ENCODE data around the gene GKN2. TPM values are rescaled to one million over a fixed set of nuclear protein-coding genes. Genes with fewer than 3 reads are reported as not detected.

Gene GKN2
- total and polyA plus RNA-seq, 9 of the 15 experiments (the other 6 are each of a cell fraction or from before 2014, with no cell fraction given) = not detected

DNA sequence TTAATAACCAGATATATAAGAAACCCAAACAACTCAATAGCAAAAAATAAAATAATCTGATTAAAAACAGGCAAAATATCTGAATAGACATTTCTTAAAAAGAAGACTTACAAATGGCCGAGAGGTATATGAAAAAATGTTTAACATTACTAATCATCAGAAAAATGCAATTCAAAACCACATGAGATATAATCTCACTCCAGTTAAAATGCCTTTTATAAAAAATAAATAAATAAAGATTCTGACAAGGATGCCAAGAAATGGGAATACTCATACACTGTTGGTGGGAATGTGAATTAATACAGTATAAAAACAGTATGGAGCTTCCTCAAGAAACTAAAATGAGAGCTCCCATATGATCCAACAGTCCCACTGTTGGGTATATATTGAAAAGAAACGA, 47.6 kb downstream of the GKN2 start:
- no peaks in the 10 kb centered on the region for H4K20me1 ChIP-seq (replicated peaks; ENCODE audit: control insufficient read depth, insufficient read depth, low read length)
- ATAC-seq = no peak
- WGBS (ENCODE audit: insufficient coverage, low coverage, missing lambda C conversion rate) = 32% methylated on average over 2 of the region's 2 CpGs
- intact Hi-C loops (cut with micrococcal nuclease) = no loop called here
- H3K4me2 ChIP-seq (ENCODE audit: insufficient read depth, low read length) = no peak overlapping the region
- H3K27me3 ChIP-seq (ENCODE audit: control insufficient read depth in 2 of 2, insufficient read depth in 2 of 2, low read length in 2 of 2) = no peaks in the 10 kb centered on the region
- no peak for FAIRE-seq
- H3K27ac ChIP-seq (ENCODE audit: extremely low read depth, low read depth, low read length) = no peak overlapping the region
- ChIA-PET POLR2A (no interaction called here), CTCF (ENCODE audit: low intra/inter-chr PET ratio) (no interaction called here)
- H3K4me3 ChIP-seq = no peak overlapping the region
- no peaks in the 10 kb centered on the region for H3K36me3 ChIP-seq (ENCODE audit: control insufficient read depth, insufficient read depth, low read length)
- H3K79me2 ChIP-seq (ENCODE audit: control insufficient read depth, insufficient read depth, low read length) = no peaks in the 10 kb centered on the region
- no peak for DNase-seq (ENCODE audit: extremely low read depth in 1 of 4, low spot score in 3 of 4)
- in situ Hi-C loops (cut with MboI) = no loop called here
- BruUV-seq (replicated peaks) = no TSS peak
- no peak for TF ChIP-seq PHF20 (IDR thresholded peaks at IDR 0.05; ENCODE audit: partially characterized antibody)
- no peak for TF ChIP-seq FOXA1 (IDR thresholded peaks at IDR 0.05; ENCODE audit: borderline replicate concordance)
- TF ChIP-seq ZNF316 (IDR thresholded peaks at IDR 0.05) = peak; percentile 23
- TF ChIP-seq, protein P1, sequence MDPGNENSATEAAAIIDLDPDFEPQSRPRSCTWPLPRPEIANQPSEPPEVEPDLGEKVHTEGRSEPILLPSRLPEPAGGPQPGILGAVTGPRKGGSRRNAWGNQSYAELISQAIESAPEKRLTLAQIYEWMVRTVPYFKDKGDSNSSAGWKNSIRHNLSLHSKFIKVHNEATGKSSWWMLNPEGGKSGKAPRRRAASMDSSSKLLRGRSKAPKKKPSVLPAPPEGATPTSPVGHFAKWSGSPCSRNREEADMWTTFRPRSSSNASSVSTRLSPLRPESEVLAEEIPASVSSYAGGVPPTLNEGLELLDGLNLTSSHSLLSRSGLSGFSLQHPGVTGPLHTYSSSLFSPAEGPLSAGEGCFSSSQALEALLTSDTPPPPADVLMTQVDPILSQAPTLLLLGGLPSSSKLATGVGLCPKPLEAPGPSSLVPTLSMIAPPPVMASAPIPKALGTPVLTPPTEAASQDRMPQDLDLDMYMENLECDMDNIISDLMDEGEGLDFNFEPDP (CRISPR knock-in tag; IDR thresholded peaks at IDR 0.05) = no peak
- H3K9me1 ChIP-seq (ENCODE audit: control insufficient read depth, insufficient read depth, low read length) = no peaks in the 10 kb centered on the region
- peaks cover 9 to 22% of the 10 kb centered on the region in 2 experiments for H3K4me1 ChIP-seq (replicated peaks in 1 of 2; ENCODE audit: control insufficient read depth in 2 of 2, insufficient read depth in 2 of 2, low read length in 2 of 2)
- no peak overlapping the region for H2AFZ ChIP-seq (ENCODE audit: low read depth, low read length)
- H3K9ac ChIP-seq (ENCODE audit: insufficient read depth in 1 of 2, low read depth in 2 of 2, low read length in 2 of 2) = no peak overlapping the region
- peaks cover 6% of the 10 kb centered on the region for H3K9me3 ChIP-seq (replicated peaks; ENCODE audit: control insufficient read depth, insufficient read depth, low read depth, low read length)

GRCh38 chr2:68901561-68901960, 51.1 kb downstream of the GKN2 start:
- H4K20me1 ChIP-seq (replicated peaks; ENCODE audit: control insufficient read depth, insufficient read depth, low read length) = no peaks in the 10 kb centered on the region
- DNase-seq (ENCODE audit: extremely low read depth in 1 of 4, low spot score in 3 of 4) = no peak
- H3K4me1 ChIP-seq (replicated peaks in 1 of 2; ENCODE audit: control insufficient read depth in 2 of 2, insufficient read depth in 2 of 2, low read length in 2 of 2) = no peaks in the 10 kb centered on the region; a peak in 1 of 5 replicates
- in situ Hi-C loops (cut with MboI) = loop anchor here (5.0 kb wide), 1 partner anchor 54 kb away; no protein-coding TSS in a partner anchor
- no peaks in the 10 kb centered on the region for H3K36me3 ChIP-seq (ENCODE audit: control insufficient read depth, insufficient read depth, low read length)
- no TSS peak for BruUV-seq (replicated peaks)
- H3K27ac ChIP-seq (ENCODE audit: extremely low read depth, low read depth, low read length) = no peak overlapping the region
- intact Hi-C loops (cut with micrococcal nuclease) = no loop called here
- 0 out of 5 replicates have a peak, but pooled peaks cover 0 to under 1% of the 10 kb centered on the region in 2 experiments for H3K27me3 ChIP-seq (ENCODE audit: control insufficient read depth in 2 of 2, insufficient read depth in 2 of 2, low read length in 2 of 2)
- WGBS (ENCODE audit: insufficient coverage, low coverage, missing lambda C conversion rate) = 50% methylated on average over 1 of the region's 1 CpG
- no peaks in the 10 kb centered on the region for H3K9me1 ChIP-seq (ENCODE audit: control insufficient read depth, insufficient read depth, low read length)
- H2AFZ ChIP-seq (ENCODE audit: low read depth, low read length) = no peak overlapping the region
- H3K4me2 ChIP-seq (ENCODE audit: insufficient read depth, low read length) = no peak overlapping the region
- no peak overlapping the region for H3K4me3 ChIP-seq
- no peak for ATAC-seq
- CTCF ChIA-PET (ENCODE audit: low intra/inter-chr PET ratio) = interaction anchor here (0.8 kb wide), 1 partner anchor 148 kb away, joined by 3 read pairs; no protein-coding TSS in a partner anchor
- no peaks in the 10 kb centered on the region for H3K79me2 ChIP-seq (ENCODE audit: control insufficient read depth, insufficient read depth, low read length)
- H3K9ac ChIP-seq (ENCODE audit: insufficient read depth in 1 of 2, low read depth in 2 of 2, low read length in 2 of 2) = no peak overlapping the region
- POLR2A ChIA-PET = no interaction called here
- FAIRE-seq = no peak
- H3K9me3 ChIP-seq (replicated peaks; ENCODE audit: control insufficient read depth, insufficient read depth, low read depth, low read length) = peaks cover 6% of the 10 kb centered on the region
- TF ChIP-seq HOMEZ (CRISPR knock-in tag; IDR thresholded peaks at IDR 0.05) (no peak), NCOA4 (IDR thresholded peaks at IDR 0.05; ENCODE audit: partially characterized antibody) (no peak), RBM15 (IDR thresholded peaks at IDR 0.05; ENCODE audit: insufficient read depth, low read length) (no peak), CBX1 (IDR thresholded peaks at IDR 0.05; ENCODE audit: low read depth) (0 out of 2 replicates have a peak, but pooled peaks have one; percentile 48)
- TF ChIP-seq, protein P2, sequence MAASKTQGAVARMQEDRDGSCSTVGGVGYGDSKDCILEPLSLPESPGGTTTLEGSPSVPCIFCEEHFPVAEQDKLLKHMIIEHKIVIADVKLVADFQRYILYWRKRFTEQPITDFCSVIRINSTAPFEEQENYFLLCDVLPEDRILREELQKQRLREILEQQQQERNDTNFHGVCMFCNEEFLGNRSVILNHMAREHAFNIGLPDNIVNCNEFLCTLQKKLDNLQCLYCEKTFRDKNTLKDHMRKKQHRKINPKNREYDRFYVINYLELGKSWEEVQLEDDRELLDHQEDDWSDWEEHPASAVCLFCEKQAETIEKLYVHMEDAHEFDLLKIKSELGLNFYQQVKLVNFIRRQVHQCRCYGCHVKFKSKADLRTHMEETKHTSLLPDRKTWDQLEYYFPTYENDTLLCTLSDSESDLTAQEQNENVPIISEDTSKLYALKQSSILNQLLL (CRISPR knock-in tag; IDR thresholded peaks at IDR 0.05; ENCODE audit: borderline replicate concordance) = no peak

Measured in K562 (cell line).